Suppressor macrophage treated with lipopolysaccharide for 1 hour (primary cell): Measurements from ENCODE around the gene SMIM24.
A peak's percentile ranks its signal among the peaks of the same experiment; 100 is the strongest.
"Not testable (repeated sequence)": the region's sequence is repeated elsewhere in the genome, so short reads cannot be mapped to it uniquely, and the experiment has no call there.

ENCODE experiments used
- DNase-seq, 3 donors: peaks; one replicate each; pipeline ENCODE4 v3.0.0-alpha.2; 2020 to 2022

Gene SMIM24

GRCh38 chr19:3513229-3514140 lies 33.2 kb upstream of the SMIM24 start:
- DNase-seq, result no peak

- DNase-seq, result no peak
These were observed 32.4 kb upstream of the SMIM24 start for GRCh38 chr19:3512562-3513228.

- no peak for DNase-seq
These were observed 31.4 kb upstream of the SMIM24 start for GRCh38 chr19:3511506-3512251.

- DNase-seq, result no peak
These were observed 30.4 kb upstream of the SMIM24 start for GRCh38 chr19:3510727-3511126.

- DNase-seq, result peak in 1 of 3 donors; percentile 14
These were observed 29.3 kb upstream of the SMIM24 start for GRCh38 chr19:3509566-3509989.

- peak in 2 of 3 donors; percentile 30 to 32 for DNase-seq
These were observed 28.6 kb upstream of the SMIM24 start for GRCh38 chr19:3508771-3509535.

- DNase-seq, result not testable (repeated sequence)
These were observed 27.9 kb upstream of the SMIM24 start for GRCh38 chr19:3508121-3508661.

- DNase-seq, result no peak
These were observed 27.2 kb upstream of the SMIM24 start for GRCh38 chr19:3507371-3508120.

GRCh38 chr19:3506384-3507340 lies 26.3 kb upstream of the SMIM24 start:
- DNase-seq, result peak; percentile 35 to 60 (median 46)

- peak; percentile 100 for DNase-seq
These were observed 25.5 kb upstream of the SMIM24 start, which contains the start of gene FZR1 for GRCh38 chr19:3505598-3506383. FZR1 (plus strand) TSS chr19:3506311; CDS start chr19:3522990, 16,679 bp downstream.

GRCh38 chr19:3504735-3505134 lies 24.4 kb upstream of the SMIM24 start:
- no peak for DNase-seq

- no peak for DNase-seq
These were observed 22.8 kb upstream of the SMIM24 start for GRCh38 chr19:3503036-3503572.

GRCh38 chr19:3501780-3502179 lies 21.5 kb upstream of the SMIM24 start:
- DNase-seq, result no peak

- DNase-seq, result peak; percentile 95 to 97 (median 96)
These were observed 20.2 kb upstream of the SMIM24 start, which contains the start of gene DOHH for GRCh38 chr19:3500429-3501101. DOHH (minus strand) TSS chr19:3500674; CDS start chr19:3496814, 3,860 bp downstream.

GRCh38 chr19:3499738-3500428 lies 19.6 kb upstream of the SMIM24 start:
- no peak for DNase-seq

- DNase-seq, result no peak
These were observed 17.6 kb upstream of the SMIM24 start for GRCh38 chr19:3497757-3498520.
